Neural cell (in vitro differentiated cells): ENCODE measurements around the gene APMAP. TPM values are rescaled to one million over a fixed set of nuclear protein-coding genes. Genes with fewer than 3 reads are reported as not detected.

ENCODE experiments used
- H2AFZ ChIP-seq: fragments of 200-600, 300-800 bp; sonication (generic), shearing (Covaris generic); 2 replicates; pipeline ENCODE4 v1.6.0; 2014; ENCODE audit warnings: low read depth, mild to moderate bottlenecking, antibody characterized with exemption, low read length, moderate library complexity
- H3F3A ChIP-seq: fragments of 200-600 bp; shearing (Covaris generic); 2 replicates; pipeline ENCODE4 v1.6.1; 2016; ENCODE audit warnings: mild to moderate bottlenecking, moderate library complexity, mixed read lengths, antibody characterized with exemption, low read length; ENCODE audit not compliant: insufficient read depth, poor library complexity, severe bottlenecking
- H3K27ac ChIP-seq: fragments of 200-600, 300-800 bp; sonication (generic), shearing (Covaris generic); 2 replicates; pipeline ENCODE4 v1.5.1; 2014; ENCODE audit warnings: mild to moderate bottlenecking, low read length, moderate library complexity
- H3K27me3 ChIP-seq: fragments of 300-800, 200-600 bp; sonication (generic), shearing (Covaris generic); 2 replicates; pipeline ENCODE4 v1.6.0; 2014; ENCODE audit warnings: mild to moderate bottlenecking, low read depth, low read length, moderate library complexity; ENCODE audit not compliant: insufficient read depth
- H3K36me3 ChIP-seq: fragments of 300-800, 200-600 bp; sonication (generic), shearing (Covaris generic); 2 replicates; pipeline ENCODE4 v1.5.1; 2014; ENCODE audit warnings: mild to moderate bottlenecking, antibody characterized with exemption, low read length, moderate library complexity; ENCODE audit not compliant: insufficient read depth
- H3K4me2 ChIP-seq: fragments of 300-800, 200-600 bp; sonication (generic), shearing (Covaris generic); 2 replicates; pipeline ENCODE4 v1.6.0; 2014; ENCODE audit warnings: mild to moderate bottlenecking, low read length
- H3K4me3 ChIP-seq: fragments of 300-800, 200-600 bp; sonication (generic), shearing (Covaris generic); 2 replicates; pipeline ENCODE4 v1.5.1; 2014; ENCODE audit warnings: mild to moderate bottlenecking, low read length, moderate library complexity
- H3K79me2 ChIP-seq: fragments of 200-600 bp; shearing (Covaris generic); replicated peaks from 2 replicates; pipeline ENCODE4 v1.6.0; 2014; ENCODE audit warnings: mild to moderate bottlenecking, low read length, moderate library complexity; ENCODE audit not compliant: insufficient read depth
- H3K9ac ChIP-seq: fragments of 300-800, 200-600 bp; sonication (generic), shearing (Covaris generic); 2 replicates; pipeline ENCODE4 v1.6.1; 2016; ENCODE audit warnings: mild to moderate bottlenecking, low read length, mixed read lengths
- H3K9me2 ChIP-seq: fragments of 200-600 bp; shearing (Covaris generic); 2 replicates; pipeline ENCODE4 v1.6.1; 2016; ENCODE audit warnings: mild to moderate bottlenecking, low read length, mixed read lengths; ENCODE audit not compliant: insufficient read depth
- H3K9me3 ChIP-seq: fragments of 200-600, 300-800 bp; sonication (generic), shearing (Covaris generic); 2 replicates; pipeline ENCODE4 v1.6.1; 2016; ENCODE audit warnings: mild to moderate bottlenecking, mixed run types, low read length, moderate library complexity, mixed read lengths
- H4K20me1 ChIP-seq: fragments of 200-600 bp; shearing (Covaris generic); 2 replicates; pipeline ENCODE4 v1.6.1; 2016; ENCODE audit warnings: mild to moderate bottlenecking, mixed run types; ENCODE audit not compliant: insufficient read depth
- EP300 ChIP-seq: fragments of 450-650 bp; conservative IDR thresholded peaks from 2 replicates; pipeline ENCODE4 v1.6.1; 2014; ENCODE audit warnings: antibody characterized with exemption, mild to moderate bottlenecking, moderate library complexity; ENCODE audit not compliant: poor library complexity, severe bottlenecking
- EZH2 ChIP-seq: fragments of 200-600, 300-800 bp; shearing (Covaris generic), sonication (generic); IDR thresholded peaks from 2 replicates; pipeline ENCODE4 v1.6.1; 2014; ENCODE audit warnings: antibody characterized with exemption, low read length, borderline replicate concordance, mild to moderate bottlenecking; ENCODE audit not compliant: insufficient read depth, poor library complexity, severe bottlenecking
- MXI1 ChIP-seq: fragments of 450-650 bp; conservative IDR thresholded peaks from 2 replicates; pipeline ENCODE4 v1.6.1; 2014; ENCODE audit warnings: antibody characterized with exemption, mild to moderate bottlenecking; ENCODE audit not compliant: poor library complexity, severe bottlenecking
- POLR2AphosphoS5 ChIP-seq: IDR thresholded peaks from 2 replicates; pipeline ENCODE4 v1.6.1; 2012
- RAD21 ChIP-seq: fragments of 450-650 bp; conservative IDR thresholded peaks from 2 replicates; pipeline ENCODE4 v1.6.1; 2014; ENCODE audit warnings: antibody characterized with exemption, mild to moderate bottlenecking, moderate library complexity
- SMC3 ChIP-seq: fragments of 450-650 bp; conservative IDR thresholded peaks from 2 replicates; pipeline ENCODE4 v1.6.1; 2014; ENCODE audit warnings: antibody characterized with exemption, mild to moderate bottlenecking, moderate library complexity; ENCODE audit not compliant: poor library complexity
- TAF1 ChIP-seq: IDR thresholded peaks from 2 replicates; pipeline ENCODE4 v1.6.1; 2012; ENCODE audit warnings: low read depth
- polyA plus RNA-seq: library from polyadenylated mRNA; depleted of rRNA; stranded (reverse); fragments of >200 nt; gene quantifications from 2 replicates; pipeline ENCODE4 v1.2.3, GENCODE V29; 2014
- TF ChIP-seq, protein P1 (sequence below): IDR thresholded peaks from 2 replicates; pipeline ENCODE4 v1.6.1; 2012; ENCODE audit warnings: borderline replicate concordance
- TF ChIP-seq, protein P2 (sequence below): fragments of 450-650 bp; IDR thresholded peaks from 2 replicates; pipeline ENCODE4 v1.5.1; 2014; ENCODE audit warnings: antibody characterized with exemption, mild to moderate bottlenecking, moderate library complexity; ENCODE audit not compliant: poor library complexity, severe bottlenecking

The APMAP gene
- polyA plus RNA-seq, 1 donor from 2014 or later: 140 TPM

DNA sequence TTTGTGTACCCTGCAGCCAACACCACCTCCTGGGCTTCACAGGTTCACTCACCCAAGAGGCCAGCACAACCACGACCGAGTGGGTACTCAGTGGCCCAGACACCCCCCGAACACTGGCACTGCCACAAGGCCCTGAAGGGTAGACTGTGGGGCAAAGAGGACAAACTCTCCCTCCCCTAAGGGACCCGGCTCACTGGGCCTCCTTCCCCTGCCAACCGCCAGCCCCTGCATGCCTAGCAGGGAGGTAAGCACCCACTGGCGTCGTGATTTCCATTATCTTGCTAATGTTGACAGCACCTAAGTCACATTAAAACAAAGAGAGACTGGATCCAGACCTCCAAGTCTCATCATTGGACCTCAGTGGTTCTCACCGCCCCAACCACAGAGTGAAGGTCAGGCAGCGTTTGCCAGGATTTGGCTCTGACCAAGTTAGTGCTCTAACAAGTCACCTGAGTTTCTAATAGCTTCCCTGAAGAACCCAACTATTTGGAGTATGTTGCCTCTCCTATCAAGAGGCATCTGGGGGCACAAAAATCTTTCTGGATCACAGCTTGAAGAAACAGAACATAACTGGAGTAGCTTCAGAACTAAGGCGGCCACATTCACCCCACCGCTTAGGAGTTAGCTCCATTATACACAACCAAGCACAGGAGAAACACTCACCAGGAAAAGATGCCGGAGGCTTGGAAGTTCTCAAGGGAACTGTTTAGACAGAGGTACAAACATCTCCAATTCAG is 14.0 kb upstream of the APMAP start:
- Histone ChIP-seq H3K36me3 (no peaks in the 10 kb centered on the region), H3K9me3 (no peaks in the 10 kb centered on the region), H3K9me2 (no peaks in the 10 kb centered on the region), H3K27me3 (no peaks in the 10 kb centered on the region), H2AFZ (no peak overlapping the region), H4K20me1 (no peaks in the 10 kb centered on the region), H3K79me2 (no peaks in the 10 kb centered on the region), H3K4me2 (no peak overlapping the region), H3K9ac (no peak overlapping the region), H3K27ac (no peak overlapping the region), H3K4me3 (no peak overlapping the region), H3F3A (no peaks in the 10 kb centered on the region)
- no peak for TF ChIP-seq EZH2
- TF ChIP-seq, protein P1, sequence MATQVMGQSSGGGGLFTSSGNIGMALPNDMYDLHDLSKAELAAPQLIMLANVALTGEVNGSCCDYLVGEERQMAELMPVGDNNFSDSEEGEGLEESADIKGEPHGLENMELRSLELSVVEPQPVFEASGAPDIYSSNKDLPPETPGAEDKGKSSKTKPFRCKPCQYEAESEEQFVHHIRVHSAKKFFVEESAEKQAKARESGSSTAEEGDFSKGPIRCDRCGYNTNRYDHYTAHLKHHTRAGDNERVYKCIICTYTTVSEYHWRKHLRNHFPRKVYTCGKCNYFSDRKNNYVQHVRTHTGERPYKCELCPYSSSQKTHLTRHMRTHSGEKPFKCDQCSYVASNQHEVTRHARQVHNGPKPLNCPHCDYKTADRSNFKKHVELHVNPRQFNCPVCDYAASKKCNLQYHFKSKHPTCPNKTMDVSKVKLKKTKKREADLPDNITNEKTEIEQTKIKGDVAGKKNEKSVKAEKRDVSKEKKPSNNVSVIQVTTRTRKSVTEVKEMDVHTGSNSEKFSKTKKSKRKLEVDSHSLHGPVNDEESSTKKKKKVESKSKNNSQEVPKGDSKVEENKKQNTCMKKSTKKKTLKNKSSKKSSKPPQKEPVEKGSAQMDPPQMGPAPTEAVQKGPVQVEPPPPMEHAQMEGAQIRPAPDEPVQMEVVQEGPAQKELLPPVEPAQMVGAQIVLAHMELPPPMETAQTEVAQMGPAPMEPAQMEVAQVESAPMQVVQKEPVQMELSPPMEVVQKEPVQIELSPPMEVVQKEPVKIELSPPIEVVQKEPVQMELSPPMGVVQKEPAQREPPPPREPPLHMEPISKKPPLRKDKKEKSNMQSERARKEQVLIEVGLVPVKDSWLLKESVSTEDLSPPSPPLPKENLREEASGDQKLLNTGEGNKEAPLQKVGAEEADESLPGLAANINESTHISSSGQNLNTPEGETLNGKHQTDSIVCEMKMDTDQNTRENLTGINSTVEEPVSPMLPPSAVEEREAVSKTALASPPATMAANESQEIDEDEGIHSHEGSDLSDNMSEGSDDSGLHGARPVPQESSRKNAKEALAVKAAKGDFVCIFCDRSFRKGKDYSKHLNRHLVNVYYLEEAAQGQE: no peak
- TF ChIP-seq, protein P2, sequence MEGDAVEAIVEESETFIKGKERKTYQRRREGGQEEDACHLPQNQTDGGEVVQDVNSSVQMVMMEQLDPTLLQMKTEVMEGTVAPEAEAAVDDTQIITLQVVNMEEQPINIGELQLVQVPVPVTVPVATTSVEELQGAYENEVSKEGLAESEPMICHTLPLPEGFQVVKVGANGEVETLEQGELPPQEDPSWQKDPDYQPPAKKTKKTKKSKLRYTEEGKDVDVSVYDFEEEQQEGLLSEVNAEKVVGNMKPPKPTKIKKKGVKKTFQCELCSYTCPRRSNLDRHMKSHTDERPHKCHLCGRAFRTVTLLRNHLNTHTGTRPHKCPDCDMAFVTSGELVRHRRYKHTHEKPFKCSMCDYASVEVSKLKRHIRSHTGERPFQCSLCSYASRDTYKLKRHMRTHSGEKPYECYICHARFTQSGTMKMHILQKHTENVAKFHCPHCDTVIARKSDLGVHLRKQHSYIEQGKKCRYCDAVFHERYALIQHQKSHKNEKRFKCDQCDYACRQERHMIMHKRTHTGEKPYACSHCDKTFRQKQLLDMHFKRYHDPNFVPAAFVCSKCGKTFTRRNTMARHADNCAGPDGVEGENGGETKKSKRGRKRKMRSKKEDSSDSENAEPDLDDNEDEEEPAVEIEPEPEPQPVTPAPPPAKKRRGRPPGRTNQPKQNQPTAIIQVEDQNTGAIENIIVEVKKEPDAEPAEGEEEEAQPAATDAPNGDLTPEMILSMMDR: no peak

DNA sequence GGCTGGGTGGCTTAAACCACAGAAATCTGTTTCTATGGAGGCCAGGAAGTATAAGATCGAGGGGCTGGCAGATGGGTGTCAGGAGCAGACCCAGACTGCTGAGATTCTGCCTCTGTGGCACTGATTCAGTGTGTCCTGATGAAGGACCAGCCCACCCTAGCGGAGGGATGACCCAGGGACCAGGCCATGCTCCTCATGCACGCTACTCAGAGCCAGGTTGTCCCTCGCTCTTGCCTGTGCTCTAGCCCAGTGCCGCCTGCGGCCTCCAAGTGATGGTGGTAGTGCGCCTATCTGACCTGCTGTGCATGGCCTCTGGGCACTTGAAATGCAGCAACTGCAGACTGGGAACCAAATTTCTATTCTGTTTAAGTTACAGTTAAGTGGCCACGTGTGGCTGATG is 13.1 kb upstream of the APMAP start:
- Histone ChIP-seq H2AFZ (no peak overlapping the region), H3K9ac (no peak overlapping the region), H4K20me1 (no peaks in the 10 kb centered on the region), H3K36me3 (no peaks in the 10 kb centered on the region), H3F3A (no peaks in the 10 kb centered on the region), H3K4me3 (no peak overlapping the region), H3K9me2 (no peaks in the 10 kb centered on the region), H3K9me3 (no peaks in the 10 kb centered on the region), H3K27me3 (no peaks in the 10 kb centered on the region), H3K79me2 (no peaks in the 10 kb centered on the region), H3K4me2 (no peak overlapping the region), H3K27ac (no peak overlapping the region)
- TF ChIP-seq MXI1 (no peak), TAF1 (no peak), SMC3 (no peak), EZH2 (no peak), RAD21 (no peak), EP300 (no peak), POLR2AphosphoS5 (no peak)
